Glutamatergic neuron (in vitro differentiated cells): ENCODE results near the gene AMOTL1. TPM values are rescaled to one million over a fixed set of nuclear protein-coding genes. Genes with fewer than 3 reads are reported as not detected.
"Not testable (repeated sequence)": the region's sequence is repeated elsewhere in the genome, so short reads cannot be mapped to it uniquely, and the experiment has no call there.

Experiments used
- DNase-seq: peaks from one replicate; pipeline ENCODE4 v3.0.0; 2022
- H3K27ac Mint-ChIP-seq: one replicate; pipeline ENCODE4 v1.8.0; 2020; ENCODE audit warnings: mild to moderate bottlenecking, mixed read lengths, inconsistent platforms; ENCODE audit not compliant: unreplicated experiment
- H3K27me3 Mint-ChIP-seq: one replicate; pipeline ENCODE4 v1.8.0; 2020; ENCODE audit warnings: mild to moderate bottlenecking, moderate library complexity, mixed read lengths, inconsistent platforms; ENCODE audit not compliant: unreplicated experiment
- H3K36me3 Mint-ChIP-seq: one replicate; pipeline ENCODE4 v1.8.0; 2020; ENCODE audit warnings: mild to moderate bottlenecking, mixed read lengths, inconsistent platforms; ENCODE audit not compliant: unreplicated experiment
- H3K4me1 Mint-ChIP-seq: one replicate; pipeline ENCODE4 v1.8.0; 2020; ENCODE audit warnings: mild to moderate bottlenecking, low read depth, mixed read lengths, inconsistent platforms; ENCODE audit not compliant: unreplicated experiment
- H3K4me3 Mint-ChIP-seq: one replicate; pipeline ENCODE4 v1.8.0; 2020; ENCODE audit warnings: mild to moderate bottlenecking, mixed read lengths, inconsistent platforms; ENCODE audit not compliant: unreplicated experiment
- H3K9me3 Mint-ChIP-seq: one replicate; pipeline ENCODE4 v1.8.0; 2020; ENCODE audit warnings: mild to moderate bottlenecking, moderate library complexity, mixed read lengths, inconsistent platforms; ENCODE audit not compliant: unreplicated experiment
- CTCF ChIP-seq: fragments of 200-600 bp; sonication (generic); IDR thresholded peaks from one replicate; pipeline ENCODE4 v1.5.0; 2021; ENCODE audit not compliant: partially characterized antibody, unreplicated experiment
- total RNA-seq: library from RNA; stranded (reverse); fragmentation: NEBNext Ultra II Directional; extraction: Animal tissue kit (Norgen Biotek cat#: 25700); gene quantifications from one replicate; pipeline ENCODE4 v1.2.1, GENCODE V29; 2021; ENCODE audit not compliant: unreplicated experiment

The AMOTL1 gene
- total RNA-seq, 1 donor from 2014 or later = 27.6 TPM

- peaks cover 8% of the 10 kb centered on the region for H3K4me1 Mint-ChIP-seq
- no peak for DNase-seq
- H3K27me3 Mint-ChIP-seq = peaks cover 4% of the 10 kb centered on the region
- peaks cover 1% of the 10 kb centered on the region for H3K9me3 Mint-ChIP-seq
- H3K27ac Mint-ChIP-seq = no peak overlapping the region
- H3K36me3 Mint-ChIP-seq = no peaks in the 10 kb centered on the region
- TF ChIP-seq CTCF = no peak
- H3K4me3 Mint-ChIP-seq = no peak overlapping the region
Observed at GRCh38 chr11:94791216-94791889, 23.2 kb downstream of the AMOTL1 start.

- not testable (repeated sequence) for H3K36me3 Mint-ChIP-seq, DNase-seq, H3K4me3 Mint-ChIP-seq, H3K9me3 Mint-ChIP-seq, H3K27me3 Mint-ChIP-seq, H3K27ac Mint-ChIP-seq, H3K4me1 Mint-ChIP-seq
Observed at GRCh38 chr11:94791942-94792341, 23.8 kb downstream of the AMOTL1 start.

GRCh38 chr11:94792451-94792850 lies 24.3 kb downstream of the AMOTL1 start:
- peaks cover 8% of the 10 kb centered on the region for H3K4me1 Mint-ChIP-seq
- TF ChIP-seq CTCF = no peak
- no peak for DNase-seq
- H3K27ac Mint-ChIP-seq = no peak overlapping the region
- H3K27me3 Mint-ChIP-seq = peaks cover 4% of the 10 kb centered on the region
- no peaks in the 10 kb centered on the region for H3K36me3 Mint-ChIP-seq
- H3K9me3 Mint-ChIP-seq = peaks cover 1% of the 10 kb centered on the region
- H3K4me3 Mint-ChIP-seq = no peak overlapping the region

GRCh38 chr11:94793002-94793401 lies 24.8 kb downstream of the AMOTL1 start:
- Mint-ChIP-seq H3K9me3 (peaks cover 1% of the 10 kb centered on the region), H3K27me3 (peaks cover 4% of the 10 kb centered on the region), H3K4me1 (peaks cover 8% of the 10 kb centered on the region), H3K27ac (no peak overlapping the region), H3K36me3 (no peaks in the 10 kb centered on the region), H3K4me3 (no peak overlapping the region)
- no peak for DNase-seq
- TF ChIP-seq CTCF = no peak

- Mint-ChIP-seq H3K27ac (no peak overlapping the region), H3K9me3 (peaks cover 1% of the 10 kb centered on the region), H3K4me3 (no peak overlapping the region)
Observed at GRCh38 chr11:94793822-94794221, 25.7 kb downstream of the AMOTL1 start.

More at GRCh38 chr11:94793822-94794221, 25.7 kb downstream of the AMOTL1 start:
- peaks cover 4% of the 10 kb centered on the region for H3K27me3 Mint-ChIP-seq
- peaks cover 8% of the 10 kb centered on the region for H3K4me1 Mint-ChIP-seq
- H3K36me3 Mint-ChIP-seq = no peaks in the 10 kb centered on the region
- TF ChIP-seq CTCF = no peak
- no peak for DNase-seq
